ENCODE data around the gene MSL3B.

Gene MSL3B

DNA sequence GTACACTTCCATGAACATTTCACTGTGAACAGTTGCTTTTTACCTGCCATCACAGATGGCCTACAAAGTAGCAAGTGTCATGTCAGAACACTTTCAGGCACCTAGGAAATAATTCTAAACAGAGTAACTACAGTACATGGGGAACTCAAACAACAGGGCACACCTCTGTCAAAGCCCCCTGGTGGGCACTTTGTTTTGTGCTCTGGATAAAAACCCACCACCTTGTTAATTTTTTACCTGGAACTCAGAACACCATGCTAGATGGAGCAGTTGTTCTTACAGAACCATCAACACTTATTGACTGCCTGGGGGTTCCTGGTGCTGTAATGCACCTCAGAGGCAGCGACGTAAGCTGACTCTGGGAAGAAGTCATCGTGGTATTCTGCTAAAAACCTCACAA lies 2.3 kb downstream of the MSL3B start:
- Mint-ChIP-seq H3K36me3 (peaks cover 4 to 7% of the 10 kb centered on the region in 2 donors), H3K27ac (no peak overlapping the region), H3K4me1 (peaks cover 2 to 8% (median 5%) of the 10 kb centered on the region in 4 donors), H3K4me3 (peak overlapping the region in 2 of 8 donors; percentile 24 to 52), H3K27me3 (peaks cover 4% of the 10 kb centered on the region in 2 donors), H3K9me3 (peaks cover 2 to 23% (median 17%) of the 10 kb centered on the region in 8 donors)
- POLR2A ChIA-PET (ENCODE audit: partially characterized antibody): no interaction called here
- no peak overlapping the region for H3K27ac ChIP-seq (ENCODE audit: low read depth, low read length)
- H3K36me3 ChIP-seq (ENCODE audit: insufficient read depth, low read length): no peaks in the 10 kb centered on the region
- no peaks in the 10 kb centered on the region for H3K9me3 ChIP-seq (ENCODE audit: control insufficient read depth in 1 of 2, low read length in 2 of 2)
- H3K4me1 ChIP-seq (ENCODE audit: insufficient read depth, low read length): no peaks in the 10 kb centered on the region
- no peak for DNase-seq
- no peaks in the 10 kb centered on the region for H3K27me3 ChIP-seq (ENCODE audit: insufficient read depth, low read length)
- CTCF ChIA-PET (ENCODE audit: partially characterized antibody): interaction anchor here (1.4 to 2.8 kb wide), 2 partner anchors 9 to 10 kb away, joined by 3 to 14 read pairs; no protein-coding TSS in a partner anchor
- intact Hi-C loops (cut with micrococcal nuclease): no loop called here
- no peak overlapping the region for H3K4me3 ChIP-seq (ENCODE audit: low read length in 2 of 2)

- DNase-seq: no peak
- intact Hi-C loops (cut with micrococcal nuclease): no loop called here
- peaks cover 0 to 1% of the 10 kb centered on the region in 2 donors for H3K27me3 Mint-ChIP-seq
- ChIA-PET POLR2A (ENCODE audit: partially characterized antibody) (no interaction called here), CTCF (ENCODE audit: partially characterized antibody) (no interaction called here)
- H3K36me3 Mint-ChIP-seq: peaks cover 0 to 7% of the 10 kb centered on the region in 2 donors
- H3K27ac Mint-ChIP-seq: peak overlapping the region in 1 of 7 donors; percentile 64
- no peak overlapping the region for H3K27ac ChIP-seq (ENCODE audit: low read depth, low read length)
- H3K4me3 ChIP-seq (ENCODE audit: low read length in 2 of 2): no peak overlapping the region
- H3K4me3 Mint-ChIP-seq: no peak overlapping the region
- H3K4me1 ChIP-seq (ENCODE audit: insufficient read depth, low read length): no peaks in the 10 kb centered on the region
- H3K27me3 ChIP-seq (ENCODE audit: insufficient read depth, low read length): no peaks in the 10 kb centered on the region
- H3K9me3 Mint-ChIP-seq: peaks cover 0 to 12% (median 6%) of the 10 kb centered on the region in 8 donors
- H3K9me3 ChIP-seq (ENCODE audit: control insufficient read depth in 1 of 2, low read length in 2 of 2): no peaks in the 10 kb centered on the region
- H3K36me3 ChIP-seq (ENCODE audit: insufficient read depth, low read length): no peaks in the 10 kb centered on the region
- H3K4me1 Mint-ChIP-seq: peaks cover 0 to 7% (median 4%) of the 10 kb centered on the region in 4 donors
These were observed 5.9 kb downstream of the MSL3B start for GRCh38 chr2:233862261-233862768.

- H3K4me1 ChIP-seq (ENCODE audit: insufficient read depth, low read length): peaks cover 15% of the 10 kb centered on the region
- H3K27me3 ChIP-seq (ENCODE audit: insufficient read depth, low read length): no peaks in the 10 kb centered on the region
- H3K36me3 Mint-ChIP-seq: peaks cover 3% of the 10 kb centered on the region in 2 donors
- DNase-seq: no peak
- intact Hi-C loops (cut with micrococcal nuclease): loop anchor here (5.0 kb wide), 1 partner anchor 644 kb away; no protein-coding TSS in a partner anchor
- H3K27ac ChIP-seq (ENCODE audit: low read depth, low read length): no peak overlapping the region
- H3K27me3 Mint-ChIP-seq: peaks cover 2 to 4% of the 10 kb centered on the region in 2 donors
- H3K9me3 Mint-ChIP-seq: peaks cover 0 to 4% (median 0%) of the 10 kb centered on the region in 8 donors
- ChIA-PET POLR2A (ENCODE audit: partially characterized antibody) (no interaction called here), CTCF (ENCODE audit: partially characterized antibody) (interaction anchor here (0.9 to 2.4 kb wide), 6 partner anchors 8 to 642 kb away, joined by 3 to 14 read pairs (median 7); partner anchors contain the start of gene MSL3B)
- H3K4me3 ChIP-seq (ENCODE audit: low read length in 2 of 2): no peak overlapping the region
- H3K9me3 ChIP-seq (ENCODE audit: control insufficient read depth in 1 of 2, low read length in 2 of 2): no peaks in the 10 kb centered on the region
- H3K4me1 Mint-ChIP-seq: peaks cover 4 to 26% (median 18%) of the 10 kb centered on the region in 4 donors
- H3K36me3 ChIP-seq (ENCODE audit: insufficient read depth, low read length): no peaks in the 10 kb centered on the region
- no peak overlapping the region for H3K4me3 Mint-ChIP-seq
- H3K27ac Mint-ChIP-seq: no peak overlapping the region
These were observed 9.9 kb downstream of the MSL3B start for GRCh38 chr2:233858331-233858730.

DNA sequence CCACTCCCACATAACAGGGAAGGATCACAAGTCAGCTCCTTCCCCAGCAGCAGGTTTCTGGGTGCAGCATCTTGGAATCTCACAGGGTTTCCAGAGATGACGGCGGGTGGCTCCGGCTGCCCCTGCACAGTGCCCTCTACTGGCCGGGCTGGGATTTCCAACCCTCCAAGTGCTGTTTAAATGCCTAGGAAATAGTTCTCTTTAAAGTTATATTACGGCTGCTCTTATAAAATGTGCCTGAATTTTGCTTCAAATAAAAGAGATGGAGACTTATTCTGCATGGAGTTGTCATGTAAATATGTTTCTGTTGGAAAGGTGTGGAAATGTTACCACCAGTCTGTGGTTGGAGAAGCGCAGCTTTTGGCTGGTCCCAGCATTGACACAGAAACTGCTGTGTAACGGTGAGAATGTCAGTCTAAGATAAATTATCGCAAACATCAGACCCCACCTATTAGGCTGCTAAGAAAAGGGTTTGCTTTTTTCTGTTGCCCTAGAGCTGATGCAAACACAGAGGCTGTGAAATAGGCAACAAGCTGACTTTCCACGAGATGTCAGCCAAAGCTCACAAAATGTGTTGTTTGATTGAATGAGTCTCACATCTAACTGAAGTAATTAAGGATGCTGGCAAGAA lies 10.6 kb downstream of the MSL3B start:
- ChIA-PET CTCF (ENCODE audit: partially characterized antibody) (interaction anchor here (0.8 to 2.4 kb wide), 8 partner anchors 9 to 643 kb away, joined by 3 to 14 read pairs (median 5); partner anchors contain the start of gene MSL3B), POLR2A (ENCODE audit: partially characterized antibody) (no interaction called here)
- H3K9me3 Mint-ChIP-seq: peaks cover 0 to 2% (median 0%) of the 10 kb centered on the region in 8 donors
- H3K36me3 Mint-ChIP-seq: peaks cover 0 to 3% of the 10 kb centered on the region in 2 donors
- H3K9me3 ChIP-seq (ENCODE audit: control insufficient read depth in 1 of 2, low read length in 2 of 2): no peaks in the 10 kb centered on the region
- H3K4me1 Mint-ChIP-seq: peaks cover 4 to 33% (median 22%) of the 10 kb centered on the region in 4 donors
- DNase-seq: peak; percentile 18 to 38 (median 36)
- no peaks in the 10 kb centered on the region for H3K36me3 ChIP-seq (ENCODE audit: insufficient read depth, low read length)
- intact Hi-C loops (cut with micrococcal nuclease): loop anchor here (5.0 kb wide), 1 partner anchor 645 kb away; no protein-coding TSS in a partner anchor
- H3K27me3 Mint-ChIP-seq: peaks cover 2 to 4% of the 10 kb centered on the region in 2 donors
- H3K27ac ChIP-seq (ENCODE audit: low read depth, low read length): no peak overlapping the region
- H3K27ac Mint-ChIP-seq: peak overlapping the region in 1 of 7 donors; percentile 3
- no peaks in the 10 kb centered on the region for H3K27me3 ChIP-seq (ENCODE audit: insufficient read depth, low read length)
- H3K4me3 Mint-ChIP-seq: peak overlapping the region in 4 of 8 donors; percentile 19 to 59 (median 26)
- peaks cover 20% of the 10 kb centered on the region for H3K4me1 ChIP-seq (ENCODE audit: insufficient read depth, low read length)
- H3K4me3 ChIP-seq (ENCODE audit: low read length in 2 of 2): no peak overlapping the region

DNA sequence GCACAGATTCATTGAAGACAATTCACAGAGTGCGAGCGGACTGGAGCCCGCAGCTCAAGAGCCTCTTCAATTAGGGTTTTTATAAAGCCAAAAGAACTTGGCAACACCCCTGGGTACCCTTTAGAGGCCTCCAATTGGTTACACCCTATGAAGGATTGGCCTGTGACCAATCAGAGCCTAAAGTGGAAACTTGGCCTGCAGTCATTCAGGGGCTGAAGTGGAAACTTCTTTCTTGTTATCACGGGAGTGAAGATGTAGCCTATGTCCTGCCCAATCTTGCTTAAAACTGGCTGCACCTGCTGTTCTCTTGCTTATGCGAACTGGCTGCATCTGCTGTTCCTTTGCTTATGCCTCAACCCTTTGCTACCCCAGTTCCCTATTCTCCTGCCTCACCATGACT lies 12.0 kb downstream of the MSL3B start:
- Histone ChIP-seq H3K9me3 (ENCODE audit: control insufficient read depth in 1 of 2, low read length in 2 of 2) (no peaks in the 10 kb centered on the region), H3K4me1 (ENCODE audit: insufficient read depth, low read length) (peaks cover 26% of the 10 kb centered on the region), H3K4me3 (ENCODE audit: low read length in 2 of 2) (no peak overlapping the region), H3K36me3 (ENCODE audit: insufficient read depth, low read length) (no peaks in the 10 kb centered on the region), H3K27ac (ENCODE audit: low read depth, low read length) (no peak overlapping the region), H3K27me3 (ENCODE audit: insufficient read depth, low read length) (no peaks in the 10 kb centered on the region)
- peaks cover 4 to 38% (median 24%) of the 10 kb centered on the region in 4 donors for H3K4me1 Mint-ChIP-seq
- peak overlapping the region in 3 of 8 donors; percentile 13 to 63 (median 57) for H3K4me3 Mint-ChIP-seq
- H3K27me3 Mint-ChIP-seq: peaks cover 1 to 10% of the 10 kb centered on the region in 2 donors
- peaks cover 0 to 3% of the 10 kb centered on the region in 2 donors for H3K36me3 Mint-ChIP-seq
- intact Hi-C loops (cut with micrococcal nuclease): loop anchor here (5.0 kb wide), 1 partner anchor 646 kb away; no protein-coding TSS in a partner anchor
- H3K9me3 Mint-ChIP-seq: no peaks in the 10 kb centered on the region
- no peak overlapping the region for H3K27ac Mint-ChIP-seq
- CTCF ChIA-PET (ENCODE audit: partially characterized antibody): interaction anchor here (1.4 to 2.4 kb wide), 3 partner anchors 10 to 13 kb away, joined by 3 to 14 read pairs (median 13); partner anchors contain the start of gene MSL3B
- DNase-seq: no peak
- POLR2A ChIA-PET (ENCODE audit: partially characterized antibody): no interaction called here

DNA sequence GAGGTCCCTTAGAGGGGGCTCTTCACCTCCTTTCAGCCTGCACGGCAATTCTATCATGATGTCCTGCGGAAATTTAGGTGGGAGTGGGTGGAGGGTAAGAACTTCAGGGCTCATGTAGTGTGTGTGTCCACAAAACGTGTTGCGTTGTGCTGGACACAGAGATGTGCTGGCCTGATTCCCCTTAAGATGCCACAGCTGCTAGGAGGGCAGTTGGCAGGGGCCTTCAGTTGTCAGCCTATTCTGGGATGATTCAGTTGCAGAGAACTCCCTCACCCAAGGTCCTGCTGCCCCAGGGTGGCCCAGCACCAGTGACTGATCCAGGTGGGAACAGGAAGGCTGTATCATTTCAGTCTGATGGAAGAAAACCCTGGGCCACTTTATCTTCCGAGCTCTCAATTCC lies 12.8 kb downstream of the MSL3B start:
- peak overlapping the region; percentile 28 to 95 (median 91) for H3K4me3 Mint-ChIP-seq
- no peak overlapping the region for H3K27ac ChIP-seq (ENCODE audit: low read depth, low read length)
- ChIA-PET CTCF (ENCODE audit: partially characterized antibody) (interaction anchor here (1.4 kb wide), 1 partner anchor 11 kb away, joined by 3 read pairs; no protein-coding TSS in a partner anchor), POLR2A (ENCODE audit: partially characterized antibody) (interaction anchor here (1.0 kb wide), 1 partner anchor 13 kb away, joined by 3 read pairs; the partner anchor contains the start of gene MSL3B)
- intact Hi-C loops (cut with micrococcal nuclease): loop anchor here (5.0 kb wide), 1 partner anchor 647 kb away; no protein-coding TSS in a partner anchor
- no peaks in the 10 kb centered on the region for H3K27me3 ChIP-seq (ENCODE audit: insufficient read depth, low read length)
- peaks cover 0 to 3% of the 10 kb centered on the region in 2 donors for H3K36me3 Mint-ChIP-seq
- peaks cover 4 to 38% (median 24%) of the 10 kb centered on the region in 4 donors for H3K4me1 Mint-ChIP-seq
- peaks cover 26% of the 10 kb centered on the region for H3K4me1 ChIP-seq (ENCODE audit: insufficient read depth, low read length)
- H3K9me3 ChIP-seq (ENCODE audit: control insufficient read depth in 1 of 2, low read length in 2 of 2): no peaks in the 10 kb centered on the region
- H3K27me3 Mint-ChIP-seq: peaks cover 1 to 10% of the 10 kb centered on the region in 2 donors
- DNase-seq: no peak
- no peaks in the 10 kb centered on the region for H3K36me3 ChIP-seq (ENCODE audit: insufficient read depth, low read length)
- H3K4me3 ChIP-seq (ENCODE audit: low read length in 2 of 2): no peak overlapping the region
- H3K9me3 Mint-ChIP-seq: no peaks in the 10 kb centered on the region
- H3K27ac Mint-ChIP-seq: no peak overlapping the region
